GM12801 (cell line): ENCODE results near the gene SCAND1.

Experiments used
- CTCF ChIP-seq: IDR thresholded peaks from one replicate; pipeline ENCODE4 v1.5.1; 2011; ENCODE audit warnings: control low read depth; ENCODE audit not compliant: insufficient read length; ENCODE audit errors: extremely low read depth

SCAND1 gene

GRCh38 chr20:35954200-35954906, at the start of gene SCAND1:
Gene SCAND1 (minus strand): TSS chr20:35954502. CDS start chr20:35954284, 218 bp downstream.
- no peak for TF ChIP-seq CTCF

GRCh38 chr20:36004045-36004444, 49.7 kb upstream of the SCAND1 start:
- no peak for TF ChIP-seq CTCF

- no peak for TF ChIP-seq CTCF
These were observed 48.6 kb upstream of the SCAND1 start for GRCh38 chr20:36002855-36003254.

GRCh38 chr20:35994994-35995453, 40.7 kb upstream of the SCAND1 start:
- TF ChIP-seq CTCF, result no peak

- TF ChIP-seq CTCF, result no peak
These were observed 38.5 kb upstream of the SCAND1 start for GRCh38 chr20:35992713-35993335.

- TF ChIP-seq CTCF, result no peak
These were observed 37.0 kb upstream of the SCAND1 start for GRCh38 chr20:35991142-35991771.

GRCh38 chr20:35988910-35989463, 34.7 kb upstream of the SCAND1 start:
- no peak for TF ChIP-seq CTCF
